DOHH2 (cell line): ENCODE results near the gene CTSE.

Source experiments
- H3F3A ChIP-seq: fragments of 200-600 bp; sonication (generic), shearing (Covaris generic); 2 replicates; pipeline ENCODE4 v1.6.0; 2016; ENCODE audit warnings: antibody characterized with exemption, mild to moderate bottlenecking; ENCODE audit not compliant: control insufficient read depth, insufficient read depth
- H3K27ac ChIP-seq: fragments of 200-600 bp; sonication (generic); 2 replicates; pipeline ENCODE4 v1.5.1; 2014; ENCODE audit warnings: low read depth, mild to moderate bottlenecking, low read length, moderate library complexity
- H3K27me3 ChIP-seq: fragments of 200-600 bp; sonication (generic); 2 replicates; pipeline ENCODE4 v1.6.1; 2014; ENCODE audit warnings: mild to moderate bottlenecking, low read length, mixed read lengths; ENCODE audit not compliant: control insufficient read depth
- H3K36me3 ChIP-seq: fragments of 200-600 bp; sonication (generic); 2 replicates; pipeline ENCODE4 v1.6.1; 2014; ENCODE audit warnings: mild to moderate bottlenecking, low read length, moderate library complexity, mixed read lengths; ENCODE audit not compliant: control insufficient read depth
- H3K4me1 ChIP-seq: fragments of 200-600 bp; sonication (generic); 2 replicates; pipeline ENCODE4 v1.6.1; 2014; ENCODE audit warnings: mild to moderate bottlenecking, low read length, mixed read lengths; ENCODE audit not compliant: control insufficient read depth
- H3K4me2 ChIP-seq: fragments of 200-600 bp; sonication (generic); 2 replicates; pipeline ENCODE4 v1.6.0; 2014; ENCODE audit warnings: mild to moderate bottlenecking, low read length, moderate library complexity
- H3K4me3 ChIP-seq: fragments of 200-600 bp; sonication (generic); 2 replicates; pipeline ENCODE4 v1.5.1; 2014; ENCODE audit warnings: mild to moderate bottlenecking, low read length, mixed read lengths
- H3K79me2 ChIP-seq: fragments of 200-600 bp; sonication (generic); 2 replicates; pipeline ENCODE4 v1.6.1; 2014; ENCODE audit warnings: mild to moderate bottlenecking, low read length, mixed read lengths; ENCODE audit not compliant: control insufficient read depth
- H3K9me2 ChIP-seq: fragments of 200-600 bp; sonication (generic); replicated peaks from 2 replicates; pipeline ENCODE4 v1.6.1; 2014; ENCODE audit warnings: mild to moderate bottlenecking, low read length, mixed read lengths; ENCODE audit not compliant: control insufficient read depth
- H3K9me3 ChIP-seq: fragments of 200-600 bp; sonication (generic); 2 replicates; pipeline ENCODE4 v1.6.1; 2014; ENCODE audit warnings: antibody characterized with exemption, low read length, mixed read lengths; ENCODE audit not compliant: control insufficient read depth, insufficient read depth
- H4K20me1 ChIP-seq: fragments of 200-600 bp; sonication (generic); 2 replicates; pipeline ENCODE4 v1.6.0; 2014; ENCODE audit warnings: low read depth, mild to moderate bottlenecking, antibody characterized with exemption, low read length, moderate library complexity; ENCODE audit not compliant: control insufficient read depth, insufficient read depth
- EZH2phosphoT487 ChIP-seq: fragments of 200-600 bp; sonication (generic); IDR thresholded peaks from 2 replicates; pipeline ENCODE4 v1.6.1; 2017; ENCODE audit warnings: borderline replicate concordance, mild to moderate bottlenecking, antibody characterized with exemption, low read length, moderate library complexity, mixed read lengths
- TF ChIP-seq, protein P1 (sequence below): fragments of 200-600 bp; sonication (generic); IDR thresholded peaks from one replicate; pipeline ENCODE4 v1.5.1; 2014; ENCODE audit warnings: antibody characterized with exemption, mild to moderate bottlenecking, low read depth, low read length; ENCODE audit not compliant: poor library complexity, severe bottlenecking

The CTSE gene

DNA sequence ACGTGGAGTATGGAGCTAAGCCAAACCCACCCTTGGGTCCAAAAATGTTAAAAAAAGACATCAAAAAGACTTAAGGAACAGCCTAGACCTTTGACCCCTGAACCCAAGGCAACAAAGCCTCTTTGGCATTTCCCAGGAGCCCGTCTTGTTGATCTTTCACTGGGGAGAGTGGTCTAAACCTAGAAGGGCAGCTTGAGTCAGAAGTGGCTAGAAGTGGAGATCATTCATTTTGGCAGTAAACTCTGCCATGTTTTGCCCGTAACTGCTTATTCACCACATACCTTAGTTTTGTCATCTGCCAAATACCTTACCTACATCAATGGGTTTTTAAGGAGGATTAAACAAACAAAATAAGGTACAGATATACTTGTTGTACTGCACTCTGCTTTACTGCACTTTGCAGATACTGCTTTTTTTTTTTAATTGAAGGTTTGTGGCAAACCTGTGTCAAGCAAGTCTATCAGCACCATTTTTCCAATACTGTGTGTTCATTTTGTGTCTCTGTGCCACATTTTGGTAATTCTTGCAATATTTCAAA lies 1.7 kb upstream of the CTSE start:
- Histone ChIP-seq H3K9me3 (no peaks in the 10 kb centered on the region), H4K20me1 (no peaks in the 10 kb centered on the region), H3K27ac (no peak overlapping the region), H3K4me3 (no peak overlapping the region), H3K4me2 (no peak overlapping the region), H3K9me2 (no peaks in the 10 kb centered on the region), H3K36me3 (no peaks in the 10 kb centered on the region), H3K27me3 (peaks cover 21% of the 10 kb centered on the region), H3K79me2 (no peaks in the 10 kb centered on the region), H3F3A (no peaks in the 10 kb centered on the region), H3K4me1 (peaks cover under 1% of the 10 kb centered on the region; the same call in 1 of the 2 replicates)
- TF ChIP-seq, protein P1, sequence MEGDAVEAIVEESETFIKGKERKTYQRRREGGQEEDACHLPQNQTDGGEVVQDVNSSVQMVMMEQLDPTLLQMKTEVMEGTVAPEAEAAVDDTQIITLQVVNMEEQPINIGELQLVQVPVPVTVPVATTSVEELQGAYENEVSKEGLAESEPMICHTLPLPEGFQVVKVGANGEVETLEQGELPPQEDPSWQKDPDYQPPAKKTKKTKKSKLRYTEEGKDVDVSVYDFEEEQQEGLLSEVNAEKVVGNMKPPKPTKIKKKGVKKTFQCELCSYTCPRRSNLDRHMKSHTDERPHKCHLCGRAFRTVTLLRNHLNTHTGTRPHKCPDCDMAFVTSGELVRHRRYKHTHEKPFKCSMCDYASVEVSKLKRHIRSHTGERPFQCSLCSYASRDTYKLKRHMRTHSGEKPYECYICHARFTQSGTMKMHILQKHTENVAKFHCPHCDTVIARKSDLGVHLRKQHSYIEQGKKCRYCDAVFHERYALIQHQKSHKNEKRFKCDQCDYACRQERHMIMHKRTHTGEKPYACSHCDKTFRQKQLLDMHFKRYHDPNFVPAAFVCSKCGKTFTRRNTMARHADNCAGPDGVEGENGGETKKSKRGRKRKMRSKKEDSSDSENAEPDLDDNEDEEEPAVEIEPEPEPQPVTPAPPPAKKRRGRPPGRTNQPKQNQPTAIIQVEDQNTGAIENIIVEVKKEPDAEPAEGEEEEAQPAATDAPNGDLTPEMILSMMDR = no peak
- TF ChIP-seq EZH2phosphoT487 = no peak

DNA sequence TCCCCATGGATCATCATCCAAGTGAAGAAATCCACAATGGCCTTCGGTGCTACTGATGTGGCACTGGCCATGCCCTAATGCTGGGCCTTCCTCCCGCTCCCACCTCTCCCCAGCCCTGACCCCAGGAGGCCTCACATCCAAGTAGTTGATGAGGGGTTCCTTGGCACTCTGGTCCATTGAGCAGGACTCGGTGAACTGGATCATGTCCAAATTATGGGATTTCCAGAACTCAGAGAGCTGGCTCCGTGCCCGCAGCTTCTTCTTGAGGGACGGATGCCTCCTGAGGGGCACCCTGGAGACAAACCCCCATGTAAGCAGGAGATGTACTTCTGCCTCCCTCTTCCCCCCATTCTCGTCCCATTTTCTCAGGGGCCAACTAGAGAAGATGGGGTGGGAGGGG lies 929 bp downstream of the CTSE start:
- Histone ChIP-seq H3K36me3 (no peaks in the 10 kb centered on the region), H3K4me3 (no peak overlapping the region), H3K4me2 (no peak overlapping the region), H3K27ac (no peak overlapping the region), H3K27me3 (peaks cover 20% of the 10 kb centered on the region), H3K79me2 (no peaks in the 10 kb centered on the region), H3F3A (no peaks in the 10 kb centered on the region), H4K20me1 (no peaks in the 10 kb centered on the region), H3K4me1 (no peaks in the 10 kb centered on the region), H3K9me3 (no peaks in the 10 kb centered on the region), H3K9me2 (no peaks in the 10 kb centered on the region)
- TF ChIP-seq EZH2phosphoT487 = no peak
- TF ChIP-seq, protein P1 = no peak

DNA sequence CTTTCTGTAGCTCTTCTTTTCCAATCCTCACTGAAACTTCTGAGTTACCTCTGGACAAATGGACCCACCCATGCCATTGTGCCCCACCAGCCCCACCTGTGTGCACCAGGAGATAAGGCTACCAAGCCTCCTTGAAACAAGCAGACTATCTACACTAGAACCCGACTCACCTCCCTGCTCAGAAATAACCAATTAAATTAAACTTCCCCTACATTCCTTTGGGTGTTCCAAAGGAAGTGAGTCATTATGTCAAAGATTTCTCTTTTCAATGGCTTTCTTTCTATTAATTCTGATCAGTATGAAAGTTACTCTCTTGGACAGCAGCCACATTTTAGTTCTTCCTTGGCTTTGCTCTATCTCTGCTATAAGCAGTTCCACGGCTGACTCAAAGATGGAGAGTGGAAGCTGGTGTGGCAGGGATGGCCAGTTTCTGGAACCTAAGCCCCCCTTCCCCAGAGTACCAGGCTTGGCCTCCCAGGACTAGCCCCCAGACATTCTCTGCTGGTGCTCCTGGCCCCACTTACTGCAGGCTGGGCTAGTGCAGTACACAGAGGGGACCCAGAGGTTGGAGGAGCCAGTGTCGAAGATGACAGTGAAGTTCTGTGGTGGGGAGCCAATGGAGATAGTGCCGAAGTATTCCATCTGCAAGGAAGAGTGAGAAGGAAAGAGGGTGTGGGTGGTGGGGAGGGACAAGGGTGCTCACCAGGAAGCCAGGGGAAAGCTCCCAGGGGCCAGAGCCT lies 1.9 kb downstream of the CTSE start:
- Histone ChIP-seq H3K79me2 (no peaks in the 10 kb centered on the region), H4K20me1 (no peaks in the 10 kb centered on the region), H3K4me3 (no peak overlapping the region), H3K9me2 (no peaks in the 10 kb centered on the region), H3K4me2 (no peak overlapping the region), H3K27me3 (peaks cover 20% of the 10 kb centered on the region), H3K27ac (no peak overlapping the region), H3F3A (no peaks in the 10 kb centered on the region), H3K36me3 (no peaks in the 10 kb centered on the region), H3K9me3 (no peaks in the 10 kb centered on the region), H3K4me1 (no peaks in the 10 kb centered on the region)
- TF ChIP-seq, protein P1 = no peak
- TF ChIP-seq EZH2phosphoT487 = no peak
